Activated naive CD4-positive, alpha-beta T cell treated with anti-CD3 and anti-CD28 coated beads, Interleukin-2, amount 50 U/mL, for 72 hours (primary cell): ENCODE results near the gene CFAP100. TPM values are rescaled to one million over a fixed set of nuclear protein-coding genes. Genes with fewer than 3 reads are reported as not detected.

ENCODE experiments used
- ATAC-seq, 2 donors: fragments of 150-1000 bp; cut with Tn5 transposase; 2 replicates each; pipeline ENCODE4 v1.10.0; 2021; ENCODE audit warnings: mild to moderate bottlenecking in 2 of 2, moderate library complexity in 2 of 2
- DNase-seq, 2 donors: peaks; one replicate each; pipeline ENCODE4 v3.0.0; 2021 to 2022; ENCODE audit warnings: low spot score in 2 of 2
- H3K27ac Mint-ChIP-seq, 2 donors: one replicate each; pipeline ENCODE4 v1.8.0; 2022; ENCODE audit warnings: mild to moderate bottlenecking in 2 of 2, mixed read lengths in 2 of 2
- H3K36me3 Mint-ChIP-seq, 2 donors: one replicate each; pipeline ENCODE4 v1.8.0; 2022; ENCODE audit warnings: mixed read lengths in 2 of 2
- H3K9me3 Mint-ChIP-seq, 2 donors: one replicate each; pipeline ENCODE4 v1.8.0; 2022; ENCODE audit warnings: mixed read lengths in 2 of 2
- total RNA-seq, 2 donors: library from RNA; stranded (reverse); gene quantifications; one replicate each; pipeline ENCODE4 v1.2.3, GENCODE V29; 2022

Gene CFAP100
- total RNA-seq, 2 donors from 2014 or later: not detected

- no peaks in the 10 kb centered on the region for H3K9me3 Mint-ChIP-seq
- peak overlapping the region in 1 of 2 donors; percentile 12 for H3K27ac Mint-ChIP-seq
- no peak for DNase-seq
- peaks cover 0 to 14% of the 10 kb centered on the region in 2 donors for H3K36me3 Mint-ChIP-seq
- no peak for ATAC-seq
Observed at GRCh38 chr3:126452213-126452612, 57.5 kb downstream of the CFAP100 start.

- H3K9me3 Mint-ChIP-seq: no peaks in the 10 kb centered on the region
- no peak for ATAC-seq
- H3K36me3 Mint-ChIP-seq: peaks cover 0 to 14% of the 10 kb centered on the region in 2 donors
- DNase-seq: no peak
- H3K27ac Mint-ChIP-seq: no peak overlapping the region
Observed at GRCh38 chr3:126454025-126454424, 59.3 kb downstream of the CFAP100 start.

- no peak for ATAC-seq
- Mint-ChIP-seq H3K27ac (peak overlapping the region in 1 of 2 donors; percentile 45), H3K9me3 (no peaks in the 10 kb centered on the region), H3K36me3 (peaks cover 0 to 14% of the 10 kb centered on the region in 2 donors)
- no peak for DNase-seq
Observed at GRCh38 chr3:126454437-126455198, 59.9 kb downstream of the CFAP100 start.

GRCh38 chr3:126456211-126456610 is 61.5 kb downstream of the CFAP100 start:
- Mint-ChIP-seq H3K9me3 (no peaks in the 10 kb centered on the region), H3K36me3 (peaks cover 0 to 18% of the 10 kb centered on the region in 2 donors), H3K27ac (peak overlapping the region in 1 of 2 donors; percentile 24)
- DNase-seq (no peak), ATAC-seq (no peak)

- Mint-ChIP-seq H3K27ac (peak overlapping the region; percentile 24 to 50), H3K36me3 (peaks cover 5 to 12% of the 10 kb centered on the region in 2 donors), H3K9me3 (no peaks in the 10 kb centered on the region)
- ATAC-seq: no peak
- peak in 1 of 2 donors; percentile 48 for DNase-seq
Observed at GRCh38 chr3:126456766-126457388, 62.2 kb downstream of the CFAP100 start.

- peaks cover 5 to 10% of the 10 kb centered on the region in 2 donors for H3K36me3 Mint-ChIP-seq
- H3K9me3 Mint-ChIP-seq: no peaks in the 10 kb centered on the region
- H3K27ac Mint-ChIP-seq: no peak overlapping the region
Observed at GRCh38 chr3:126459111-126459762, 64.5 kb downstream of the CFAP100 start.

GRCh38 chr3:126459763-126460127 is 65.0 kb downstream of the CFAP100 start:
- H3K27ac Mint-ChIP-seq: no peak overlapping the region
- H3K36me3 Mint-ChIP-seq: peaks cover 5 to 13% of the 10 kb centered on the region in 2 donors
- no peak for ATAC-seq
- no peaks in the 10 kb centered on the region for H3K9me3 Mint-ChIP-seq
- no peak for DNase-seq

More at GRCh38 chr3:126459111-126459762, 64.5 kb downstream of the CFAP100 start:
- no peak for DNase-seq
- no peak for ATAC-seq

- no peaks in the 10 kb centered on the region for H3K9me3 Mint-ChIP-seq
- H3K27ac Mint-ChIP-seq: no peak overlapping the region
- peaks cover 8 to 16% of the 10 kb centered on the region in 2 donors for H3K36me3 Mint-ChIP-seq
- ATAC-seq (no peak), DNase-seq (peak in 1 of 2 donors; percentile 40)
Observed at GRCh38 chr3:126460381-126460780, 65.7 kb downstream of the CFAP100 start.

- Mint-ChIP-seq H3K36me3 (peaks cover 10 to 23% of the 10 kb centered on the region in 2 donors), H3K9me3 (no peaks in the 10 kb centered on the region), H3K27ac (no peak overlapping the region)
- DNase-seq (peak in 1 of 2 donors; percentile 33), ATAC-seq (no peak)
Observed at GRCh38 chr3:126461450-126462070, 66.9 kb downstream of the CFAP100 start.

GRCh38 chr3:126463521-126463920 is 68.8 kb downstream of the CFAP100 start:
- DNase-seq: no peak
- Mint-ChIP-seq H3K36me3 (peaks cover 17 to 23% of the 10 kb centered on the region in 2 donors), H3K9me3 (no peaks in the 10 kb centered on the region), H3K27ac (no peak overlapping the region)
- ATAC-seq: no peak

- ATAC-seq (no peak), DNase-seq (no peak)
- Mint-ChIP-seq H3K27ac (peak overlapping the region; percentile 24 to 87), H3K36me3 (peaks cover 22 to 25% of the 10 kb centered on the region in 2 donors), H3K9me3 (no peaks in the 10 kb centered on the region)
Observed at GRCh38 chr3:126464093-126464492, 69.4 kb downstream of the CFAP100 start.

GRCh38 chr3:126464494-126464893 is 69.8 kb downstream of the CFAP100 start:
- Mint-ChIP-seq H3K27ac (peak overlapping the region; percentile 24 to 87), H3K9me3 (no peaks in the 10 kb centered on the region), H3K36me3 (peaks cover 26 to 29% of the 10 kb centered on the region in 2 donors)
- ATAC-seq (no peak), DNase-seq (no peak)

- ATAC-seq: no peak
- Mint-ChIP-seq H3K9me3 (no peaks in the 10 kb centered on the region), H3K36me3 (peaks cover 31 to 32% of the 10 kb centered on the region in 2 donors), H3K27ac (peak overlapping the region in 1 of 2 donors; percentile 55)
- peak in 1 of 2 donors; percentile 52 for DNase-seq
Observed at GRCh38 chr3:126464997-126465396, 70.3 kb downstream of the CFAP100 start.

GRCh38 chr3:126465928-126466544 is 71.3 kb downstream of the CFAP100 start:
- Mint-ChIP-seq H3K36me3 (peaks cover 25 to 33% of the 10 kb centered on the region in 2 donors), H3K27ac (peak overlapping the region; percentile 55 to 68), H3K9me3 (no peaks in the 10 kb centered on the region)
- DNase-seq (no peak), ATAC-seq (no peak)

GRCh38 chr3:126466886-126467610 is 72.3 kb downstream of the CFAP100 start:
- no peak for ATAC-seq
- Mint-ChIP-seq H3K27ac (peak overlapping the region; percentile 53 to 59), H3K9me3 (no peaks in the 10 kb centered on the region), H3K36me3 (peaks cover 25 to 31% of the 10 kb centered on the region in 2 donors)
- no peak for DNase-seq

- H3K9me3 Mint-ChIP-seq: no peaks in the 10 kb centered on the region
- DNase-seq (no peak), ATAC-seq (no peak)
- no peak overlapping the region for H3K27ac Mint-ChIP-seq
- H3K36me3 Mint-ChIP-seq: peaks cover 25 to 31% of the 10 kb centered on the region in 2 donors
Observed at GRCh38 chr3:126467611-126467955, 72.9 kb downstream of the CFAP100 start.
